GM12878 (cell line): ENCODE data around the gene STIL. TPM values are rescaled to one million over a fixed set of nuclear protein-coding genes. Genes with fewer than 3 reads are reported as not detected.

Source experiments
- ATAC-seq: fragments of 200-7000 bp; cut with Tn5 transposase; 3 replicates; pipeline ENCODE4 v1.9.1; 2020; ENCODE audit warnings: mild to moderate bottlenecking, moderate library complexity
- BruUV-seq: library from RNA; stranded (reverse); fragments of 400-500 nt; replicated peaks from 2 replicates; lab custom pipeline; 2021; lab: Mats Ljungman, UMichigan
- CTCF ChIA-PET: fragments of 300-600 bp; sonication (Branson Sonifier 250); formaldehyde crosslinking; extraction: SDS; loops from one replicate; lab custom pipeline; 2021; ENCODE audit warnings: inconsistent platforms; lab: Yijun Ruan, JAX
- POLR2A ChIA-PET: fragments of 350-600 bp; formaldehyde crosslinking; extraction: SDS; loops from one replicate; lab custom pipeline; 2021; ENCODE audit warnings: inconsistent platforms; lab: Charles Lee
- RAD21 ChIA-PET: fragments of 300-600 bp; sonication (Branson Sonifier 250); formaldehyde crosslinking; loops from one replicate; lab custom pipeline; 2023; ENCODE audit warnings: antibody characterized with exemption; ENCODE audit not compliant: unreplicated experiment; lab: Charles Lee
- SMC1A ChIA-PET: fragments of 300-600 bp; sonication (Branson Sonifier 250); formaldehyde crosslinking; loops from one replicate; lab custom pipeline; 2023; ENCODE audit not compliant: unreplicated experiment, uncharacterized antibody; lab: Charles Lee
- DNase-seq: peaks from one replicate; pipeline ENCODE4 v3.0.0-alpha.2; 2011; ENCODE audit warnings: low read depth, low spot score
- FAIRE-seq: peaks from 3 replicates; lab custom pipeline; 2011; peaks lifted over from hg19 to GRCh38; lab: Jason Lieb, UNC
- H2AFZ ChIP-seq: 2 replicates; pipeline ENCODE4 v1.6.0; 2011; ENCODE audit warnings: low read depth, low read length, control low read depth; ENCODE audit not compliant: control insufficient read depth
- H3K27ac ChIP-seq: 2 replicates; pipeline ENCODE4 v1.5.1; 2011; ENCODE audit warnings: control low read depth; ENCODE audit not compliant: control insufficient read depth, insufficient read depth
- H3K27me3 ChIP-seq, 2 experiments: replicated peaks in 1 of 2; 2 replicates each; pipeline versions ENCODE4 v1.6.0 to v1.6.1; 2011; ENCODE audit warnings: low read length in 1 of 2; ENCODE audit not compliant: control insufficient read depth in 2 of 2, insufficient read depth in 2 of 2
- H3K36me3 ChIP-seq, 2 experiments: 2 replicates each; pipeline ENCODE4 v1.5.1; 2011; ENCODE audit warnings: low read length in 1 of 2; ENCODE audit not compliant: control insufficient read depth in 2 of 2, insufficient read depth in 2 of 2
- H3K4me1 ChIP-seq: 2 replicates; pipeline ENCODE4 v1.6.1; 2011; ENCODE audit warnings: mild to moderate bottlenecking, low read length, moderate library complexity, mixed read lengths; ENCODE audit not compliant: control insufficient read depth, insufficient read depth
- H3K4me2 ChIP-seq: 2 replicates; pipeline ENCODE4 v1.6.0; 2011; ENCODE audit warnings: control low read depth; ENCODE audit not compliant: control insufficient read depth, insufficient read depth
- H3K4me3 ChIP-seq: fragments of 200-600 bp; sonication (generic); 2 replicates; pipeline ENCODE4 v1.5.1; 2016
- H3K79me2 ChIP-seq: 2 replicates; pipeline ENCODE4 v1.6.0; 2011; ENCODE audit warnings: low read length; ENCODE audit not compliant: control insufficient read depth, insufficient read depth
- H3K9ac ChIP-seq: 2 replicates; pipeline ENCODE4 v1.8.0; 2011; ENCODE audit warnings: low read length, control low read depth, mixed read lengths; ENCODE audit not compliant: control insufficient read depth, insufficient read depth
- H3K9me3 ChIP-seq: replicated peaks from 3 replicates; pipeline ENCODE4 v1.5.1; 2011; ENCODE audit warnings: mild to moderate bottlenecking, low read length; ENCODE audit not compliant: control insufficient read depth, insufficient read depth
- H4K20me1 ChIP-seq: 2 replicates; pipeline ENCODE4 v1.6.0; 2011; ENCODE audit not compliant: control insufficient read depth, insufficient read depth
- ASH2L ChIP-seq: fragments of 300-600, 200-600 bp; sonication (generic); IDR thresholded peaks from 2 replicates; pipeline ENCODE4 v1.6.1; 2017; ENCODE audit warnings: low read depth, mild to moderate bottlenecking, borderline replicate concordance
- DPF2 ChIP-seq: fragments of 450-650 bp; IDR thresholded peaks from 2 replicates; pipeline ENCODE4 v1.6.1; 2017; ENCODE audit warnings: mild to moderate bottlenecking
- FOS ChIP-seq: IDR thresholded peaks from 3 replicates; pipeline ENCODE4 v1.6.1; 2011; ENCODE audit warnings: borderline replicate concordance; ENCODE audit not compliant: insufficient read length; ENCODE audit errors: extremely low read depth
- IKZF1 ChIP-seq: fragments of 450-650 bp; conservative IDR thresholded peaks from 2 replicates; pipeline ENCODE4 v1.6.1; 2017; ENCODE audit warnings: antibody characterized with exemption, mild to moderate bottlenecking
- MEF2B ChIP-seq: fragments of 450-650 bp; IDR thresholded peaks from 2 replicates; pipeline ENCODE4 v1.6.1; 2018; ENCODE audit warnings: mild to moderate bottlenecking, moderate library complexity; ENCODE audit not compliant: partially characterized antibody, poor library complexity, severe bottlenecking
- PKNOX1 ChIP-seq: fragments of 450-650 bp; IDR thresholded peaks from 2 replicates; pipeline ENCODE4 v1.6.1; 2016; ENCODE audit warnings: mild to moderate bottlenecking
- SP1 ChIP-seq: IDR thresholded peaks from one replicate; pipeline ENCODE4 v1.6.1; 2011; ENCODE audit warnings: low read depth, low read length
- SREBF1 ChIP-seq: IDR thresholded peaks from 2 replicates; pipeline ENCODE4 v1.6.1; 2012; ENCODE audit warnings: mild to moderate bottlenecking, low read length
- TBL1XR1 ChIP-seq: IDR thresholded peaks from 2 replicates; pipeline ENCODE4 v1.6.1; 2012; ENCODE audit warnings: low read depth, low read length, improper control_type of control experiment
- ZNF622 ChIP-seq: fragments of 450-650 bp; IDR thresholded peaks from 2 replicates; pipeline ENCODE4 v1.6.1; 2017; ENCODE audit warnings: mild to moderate bottlenecking, inconsistent platforms
- WGBS: methylation state at CpG from one replicate; pipeline ENCODE4 v1.1.6; 2016; ENCODE audit warnings: low lambda C conversion rate; ENCODE audit not compliant: insufficient replicate concordance, insufficient coverage; ENCODE audit errors: missing lambda C conversion rate; 5-methylcytosine and 5-hydroxymethylcytosine counted together
- in situ Hi-C: fragments of 300-500 bp; cut with MboI; formaldehyde crosslinking; loops from 9 replicates; pipeline ENCODE4 v1.14.3; 2018; ENCODE audit warnings: mixed read lengths
- intact Hi-C: fragments of 100-400 bp; cut with micrococcal nuclease; formaldehyde crosslinking; loops from one replicate; pipeline ENCODE4 v1.14.2; 2022; ENCODE audit not compliant: unreplicated experiment
- polyA plus RNA-seq, 11 experiments: library from polyadenylated mRNA; depleted of rRNA in 4 of 11; unstranded in 6 of 11; stranded (reverse) in 5 of 11; fragments of >200 nt; fragmentation: Nextera tagmentation in 4 of 11; fragmentation: Illumina TruSeq in 1 of 11; extraction: Ambion mirVana in 4 of 11; extraction: Trizol in 1 of 11; gene quantifications; 1 replicate in 1 of 11; 2 replicates in 10 of 11; pipeline versions ENCODE4 v1.2.1 to v1.2.3, GENCODE V29; 2011 to 2016; ENCODE audit warnings: inconsistent platforms in 2 of 11, missing spikeins in 2 of 11, low read depth in 1 of 11
- total RNA-seq, 4 experiments: library from RNA; depleted of rRNA in 3 of 4; stranded (reverse); fragments of >200 nt in 3 of 4; fragmentation: Illumina TruSeq in 1 of 4; extraction: Trizol in 1 of 4; gene quantifications; 2 replicates each; pipeline versions ENCODE4 v1.2.1 to v1.2.3, GENCODE V29; 2013 to 2021

Gene STIL
- total and polyA plus RNA-seq, 10 of the 15 experiments (the other 5 are each of a cell fraction or from before 2014, with no cell fraction given) = 6.0 to 35.1 (median 26.5) TPM

DNA sequence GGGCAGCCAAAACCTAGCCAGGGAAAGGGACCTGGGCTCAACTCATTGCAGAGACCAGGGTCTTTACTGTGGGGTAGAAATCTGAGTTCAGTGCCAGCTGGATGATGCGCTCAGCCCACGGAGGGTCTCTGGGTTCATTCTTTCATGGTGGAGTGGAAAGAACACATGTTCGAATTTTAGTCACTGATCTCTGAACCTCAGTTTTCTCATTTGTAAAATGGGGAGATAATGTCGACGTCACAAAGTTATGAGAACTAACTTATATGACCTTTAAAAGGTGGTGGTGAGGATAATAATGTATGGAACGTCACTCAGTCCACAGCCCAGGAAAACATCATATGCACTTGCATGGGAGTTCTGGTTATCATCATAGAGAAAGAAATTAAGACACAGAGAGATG, 80.8 kb downstream of the STIL start (continued):
- TF ChIP-seq TBL1XR1 = no peak

- intact Hi-C loops (no loop called here), in situ Hi-C loops (no loop called here)
- Histone ChIP-seq H3K9ac (no peak within 1 kb of the TSS), H3K4me1 (peaks cover 3% of the 10 kb centered on the region; the same call in 1 of the 2 replicates), H3K27ac (no peak within 1 kb of the TSS), H3K4me2 (peak within 1 kb of the TSS; percentile 56), H3K27me3 (peaks cover 24% of the 10 kb centered on the region in 2 experiments), H2AFZ (no peak within 1 kb of the TSS), H3K4me3 (no peak within 1 kb of the TSS), H4K20me1 (no peaks in the 10 kb centered on the region), H3K36me3 (no peaks in the 10 kb centered on the region), H3K9me3 (no peaks in the 10 kb centered on the region), H3K79me2 (no peaks in the 10 kb centered on the region)
- no peak for TF ChIP-seq FOS
- TF ChIP-seq SREBF1 = no peak
- TF ChIP-seq PKNOX1 = no peak
- no peak for TF ChIP-seq MEF2B
- TF ChIP-seq IKZF1 = no peak
- no peak for TF ChIP-seq ASH2L
- no peak for TF ChIP-seq DPF2
- no peak for TF ChIP-seq SP1
- no peak for TF ChIP-seq ZNF622
- no TSS peak for BruUV-seq
- ChIA-PET POLR2A (no interaction called here), SMC1A (no interaction called here), RAD21 (no interaction called here), CTCF (no interaction called here)
- ATAC-seq (no peak; the same call in 1 of the 3 replicates), FAIRE-seq (no peak), DNase-seq (no peak)
- WGBS = 26% methylated on average over 29 of the region's 51 CpGs
Observed at GRCh38 chr1:47232187-47232874, 81.6 kb downstream of the STIL start, which contains the start of gene TAL1. TAL1 (minus strand) TSS chr1:47232225; CDS start chr1:47225888, 6,337 bp downstream.
